Testis (tissue), 2 donors: Measurements from ENCODE around the gene CHST8.

ENCODE experiments used
- CTCF ChIP-seq, 3 experiments: fragments of 450-650 bp in 2 of 3; fragments of 200-600 bp in 1 of 3; sonication (generic) in 1 of 3; IDR thresholded peaks; one replicate each; pipeline ENCODE4 v1.5.1; 2016 to 2019; ENCODE audit warnings: antibody characterized with exemption in 3 of 3, mild to moderate bottlenecking in 2 of 3, moderate library complexity in 1 of 3
- POLR2A ChIP-seq: fragments of 450-650 bp; IDR thresholded peaks from one replicate; pipeline ENCODE4 v1.6.1; 2017; ENCODE audit warnings: antibody characterized with exemption, mild to moderate bottlenecking, moderate library complexity

- TF ChIP-seq CTCF (IDR thresholded peaks at IDR 0.05) (no peak), POLR2A (no peak)
Measured at GRCh38 chr19:33641956-33642498, 20.3 kb downstream of the CHST8 start.
